ENCODE data around the gene ARHGAP28. TPM values are rescaled to one million over a fixed set of nuclear protein-coding genes. Genes with fewer than 3 reads are reported as not detected.

ARHGAP28 gene
- total RNA-seq, 4 donors from 2014 or later, result 2.5 to 11.1 (median 5.5) TPM

DNA sequence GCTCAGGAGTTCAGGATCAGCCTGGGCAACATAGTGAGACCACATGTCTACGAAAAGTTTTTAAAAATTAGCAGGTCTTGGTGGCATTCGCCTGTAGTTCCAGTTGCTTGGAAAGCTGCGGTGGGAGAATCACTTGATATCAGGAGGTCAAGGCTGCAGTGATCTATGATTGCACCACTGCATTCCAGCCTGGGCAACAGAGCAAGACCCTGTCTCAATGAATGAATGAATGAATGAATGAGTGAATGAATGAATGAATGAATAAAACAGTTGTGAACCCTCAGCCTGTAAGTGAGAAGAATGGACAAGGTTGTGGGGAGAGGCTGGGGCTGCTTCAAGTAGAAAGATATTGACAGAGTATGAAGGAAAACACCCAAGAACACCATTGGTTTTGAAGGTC is 48.0 kb downstream of the ARHGAP28 start:
- TF ChIP-seq EP300 (IDR thresholded peaks at IDR 0.05) (no peak), POLR2AphosphoS5 (IDR thresholded peaks at IDR 0.05) (no peak), POLR2A (IDR thresholded peaks at IDR 0.05) (no peak)
- TF ChIP-seq, protein P1, sequence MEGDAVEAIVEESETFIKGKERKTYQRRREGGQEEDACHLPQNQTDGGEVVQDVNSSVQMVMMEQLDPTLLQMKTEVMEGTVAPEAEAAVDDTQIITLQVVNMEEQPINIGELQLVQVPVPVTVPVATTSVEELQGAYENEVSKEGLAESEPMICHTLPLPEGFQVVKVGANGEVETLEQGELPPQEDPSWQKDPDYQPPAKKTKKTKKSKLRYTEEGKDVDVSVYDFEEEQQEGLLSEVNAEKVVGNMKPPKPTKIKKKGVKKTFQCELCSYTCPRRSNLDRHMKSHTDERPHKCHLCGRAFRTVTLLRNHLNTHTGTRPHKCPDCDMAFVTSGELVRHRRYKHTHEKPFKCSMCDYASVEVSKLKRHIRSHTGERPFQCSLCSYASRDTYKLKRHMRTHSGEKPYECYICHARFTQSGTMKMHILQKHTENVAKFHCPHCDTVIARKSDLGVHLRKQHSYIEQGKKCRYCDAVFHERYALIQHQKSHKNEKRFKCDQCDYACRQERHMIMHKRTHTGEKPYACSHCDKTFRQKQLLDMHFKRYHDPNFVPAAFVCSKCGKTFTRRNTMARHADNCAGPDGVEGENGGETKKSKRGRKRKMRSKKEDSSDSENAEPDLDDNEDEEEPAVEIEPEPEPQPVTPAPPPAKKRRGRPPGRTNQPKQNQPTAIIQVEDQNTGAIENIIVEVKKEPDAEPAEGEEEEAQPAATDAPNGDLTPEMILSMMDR (IDR thresholded peaks at IDR 0.05), result no peak
- Histone ChIP-seq H3K4me1 (peaks cover 14% of the 10 kb centered on the region), H3K27me3 (no peaks in the 10 kb centered on the region), H3K27ac (no peak overlapping the region), H3K4me3 (no peak overlapping the region), H3K36me3 (no peaks in the 10 kb centered on the region), H3K9me3 (no peaks in the 10 kb centered on the region)
- no peak for DNase-seq (ENCODE audit: low spot score in 2 of 2)
- 87% methylated on average over 3 of the region's 3 CpGs for WGBS

DNA sequence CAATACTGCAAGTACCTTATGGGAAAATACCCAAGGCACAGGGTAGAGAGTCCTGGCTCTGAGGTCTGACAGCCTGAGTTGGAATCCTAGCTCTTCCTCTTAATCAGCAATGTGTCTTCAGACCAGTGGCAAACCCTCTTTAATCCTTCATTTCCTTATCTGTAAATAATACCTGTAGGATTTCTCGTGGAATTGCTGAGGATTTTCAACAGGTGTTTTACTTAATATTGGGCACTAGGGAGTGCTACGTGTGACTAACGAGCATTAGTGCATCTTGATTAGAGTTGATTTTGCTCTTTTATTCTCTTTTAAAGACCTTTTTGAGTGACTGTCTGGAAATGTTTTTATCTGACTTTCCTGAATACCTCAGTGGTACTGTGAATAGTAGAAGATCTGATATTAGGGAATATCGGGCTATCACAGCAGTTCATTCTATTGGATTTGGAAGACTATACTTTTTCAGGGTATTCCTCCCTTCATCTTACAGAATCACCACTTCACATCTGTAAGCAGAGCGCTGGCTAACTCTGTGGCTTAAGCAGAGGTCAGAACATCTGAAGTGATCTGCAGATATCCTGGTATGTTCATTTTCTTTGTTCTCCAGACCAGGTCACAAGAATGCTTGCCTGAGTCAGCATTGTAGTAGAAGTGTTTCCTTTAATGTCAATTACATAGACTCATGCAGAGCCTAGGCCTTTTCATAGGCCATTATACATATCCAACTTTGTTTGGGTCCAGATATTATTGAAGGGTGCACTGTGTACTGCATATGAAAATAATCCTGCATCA is 49.1 kb downstream of the ARHGAP28 start:
- 94% methylated on average over 5 of the region's 5 CpGs for WGBS
- H3K4me3 ChIP-seq, result no peak overlapping the region
- no peak for DNase-seq (ENCODE audit: low spot score in 2 of 2)
- TF ChIP-seq POLR2A (IDR thresholded peaks at IDR 0.05) (no peak), EP300 (IDR thresholded peaks at IDR 0.05) (no peak), POLR2AphosphoS5 (IDR thresholded peaks at IDR 0.05) (no peak)
- TF ChIP-seq, protein P1 (IDR thresholded peaks at IDR 0.05), result no peak
- no peak overlapping the region for H3K27ac ChIP-seq
- H3K4me1 ChIP-seq, result peaks cover 14% of the 10 kb centered on the region
- no peaks in the 10 kb centered on the region for H3K9me3 ChIP-seq
- H3K27me3 ChIP-seq, result no peaks in the 10 kb centered on the region
- H3K36me3 ChIP-seq, result no peaks in the 10 kb centered on the region

DNA sequence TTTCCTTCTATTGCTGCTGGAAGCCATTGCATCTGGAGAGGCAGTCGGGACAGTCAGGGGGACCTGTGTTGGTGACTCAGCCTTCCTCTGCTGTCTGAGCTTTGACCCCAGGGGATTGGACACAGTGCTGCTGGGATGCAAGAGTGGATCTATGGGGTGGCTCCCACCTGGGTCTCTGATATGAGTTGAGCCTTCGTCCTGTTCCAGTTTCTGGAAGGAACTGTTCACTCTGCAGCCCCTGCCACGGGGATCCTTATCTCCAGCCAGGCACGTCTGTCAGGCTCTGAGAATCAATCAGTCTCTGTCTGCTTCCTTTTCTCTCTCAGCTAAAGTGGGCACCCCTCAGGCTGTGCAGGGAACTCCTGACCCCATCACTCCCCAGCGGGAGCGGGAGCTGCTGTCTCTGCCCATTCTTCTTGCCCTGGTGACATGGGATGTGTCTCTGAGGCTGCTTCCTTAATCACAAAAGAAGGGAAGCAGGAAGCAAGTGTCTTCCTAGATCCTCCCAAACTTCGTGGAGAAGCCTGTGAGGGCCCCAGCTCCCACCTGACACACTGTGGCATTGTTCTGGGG is 51.7 kb downstream of the ARHGAP28 start:
- TF ChIP-seq POLR2A (IDR thresholded peaks at IDR 0.05) (no peak), POLR2AphosphoS5 (IDR thresholded peaks at IDR 0.05) (no peak), EP300 (IDR thresholded peaks at IDR 0.05) (no peak)
- TF ChIP-seq, protein P1 (IDR thresholded peaks at IDR 0.05), result no peak

DNA sequence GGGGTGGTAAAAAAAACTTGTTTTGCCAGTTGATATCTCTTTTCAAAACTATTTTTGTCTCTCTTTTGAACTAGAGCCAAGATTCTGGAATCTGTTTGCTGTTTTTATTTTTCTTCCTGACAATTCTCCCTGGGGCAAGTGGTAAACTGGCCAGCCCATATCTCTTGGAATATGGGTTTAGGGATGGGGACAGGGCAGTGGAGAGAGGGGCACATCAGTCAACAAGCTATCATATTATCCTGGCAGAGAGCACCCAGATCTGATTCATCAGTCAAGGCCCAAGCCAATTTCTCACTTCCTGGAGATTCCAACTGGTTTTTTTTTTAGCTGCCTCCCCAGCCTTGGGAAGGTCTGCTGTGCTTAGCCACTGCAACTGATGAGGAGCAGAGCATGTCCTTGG is 52.3 kb downstream of the ARHGAP28 start:
- peak overlapping the region; percentile 39 for H3K27ac ChIP-seq
- DNase-seq (ENCODE audit: low spot score in 2 of 2), result no peak

More for the DNA sequence above, 51.7 kb downstream of the ARHGAP28 start:
- WGBS, result 18% methylated on average over 4 of the region's 7 CpGs
- no peaks in the 10 kb centered on the region for H3K27me3 ChIP-seq
- no peak overlapping the region for H3K4me3 ChIP-seq
- H3K27ac ChIP-seq, result peak overlapping the region; percentile 39
- DNase-seq (ENCODE audit: low spot score in 2 of 2), result no peak
- no peaks in the 10 kb centered on the region for H3K36me3 ChIP-seq
- H3K9me3 ChIP-seq, result no peaks in the 10 kb centered on the region
- peaks cover 14% of the 10 kb centered on the region for H3K4me1 ChIP-seq

DNA sequence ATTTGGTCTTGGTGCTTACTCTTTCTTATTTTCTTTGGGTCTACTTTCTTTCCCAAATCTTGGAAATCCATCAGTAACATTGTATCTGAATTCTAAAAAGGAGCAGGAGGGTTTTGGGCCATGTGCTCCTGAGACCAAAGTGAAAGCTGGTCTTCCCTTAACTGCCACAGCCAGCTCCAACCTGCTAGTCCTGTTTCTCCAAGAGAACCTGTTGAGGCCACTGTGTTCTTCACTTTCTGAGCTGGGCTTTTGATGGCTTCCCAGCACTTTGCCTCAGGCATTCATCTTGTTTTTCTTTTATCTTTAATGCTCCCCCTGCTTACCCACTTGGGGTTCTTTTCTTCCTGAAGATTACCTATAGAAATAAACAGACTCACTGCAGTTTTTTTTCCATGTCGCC is 53.3 kb downstream of the ARHGAP28 start:
- H3K4me1 ChIP-seq, result peaks cover 14% of the 10 kb centered on the region
- H3K27me3 ChIP-seq, result no peaks in the 10 kb centered on the region
- H3K4me3 ChIP-seq, result no peak overlapping the region
- H3K36me3 ChIP-seq, result no peaks in the 10 kb centered on the region
- 94% methylated on average over 1 of the region's 1 CpG for WGBS
- TF ChIP-seq, protein P1 (IDR thresholded peaks at IDR 0.05), result no peak
- TF ChIP-seq POLR2A (IDR thresholded peaks at IDR 0.05) (no peak), EP300 (IDR thresholded peaks at IDR 0.05) (no peak), POLR2AphosphoS5 (IDR thresholded peaks at IDR 0.05) (no peak)
- no peak overlapping the region for H3K27ac ChIP-seq
- DNase-seq (ENCODE audit: low spot score in 2 of 2), result no peak
- H3K9me3 ChIP-seq, result no peaks in the 10 kb centered on the region

More for the DNA sequence above, 52.3 kb downstream of the ARHGAP28 start:
- TF ChIP-seq POLR2AphosphoS5 (IDR thresholded peaks at IDR 0.05), result no peak
- Histone ChIP-seq H3K9me3 (no peaks in the 10 kb centered on the region), H3K4me1 (peaks cover 14% of the 10 kb centered on the region), H3K4me3 (no peak overlapping the region), H3K36me3 (no peaks in the 10 kb centered on the region), H3K27me3 (no peaks in the 10 kb centered on the region)
